Activated T-helper 1 cell treated with anti-CD3 and anti-CD28 coated beads, Interleukin-12 subunit alpha, Interleukin-12 subunit beta, Interleukin-2, Interleukin-4 antibody, amounts not matched to agents 30 ng/mL and 10 ng/mL and 1 ng/mL, durations not matched to agents 14 hours and 24 hours and 36 hours (primary cell): ENCODE results near the gene BCR. TPM values are rescaled to one million over a fixed set of nuclear protein-coding genes. Genes with fewer than 3 reads are reported as not detected.

Experiments
- DNase-seq: peaks from one replicate; pipeline ENCODE4 v3.0.0; 2021; ENCODE audit warnings: low spot score
- H3K27ac Mint-ChIP-seq: one replicate; pipeline ENCODE4 v1.8.0; 2021; ENCODE audit warnings: mild to moderate bottlenecking, mixed read lengths
- H3K27me3 Mint-ChIP-seq: one replicate; pipeline ENCODE4 v1.8.0; 2022; ENCODE audit warnings: mild to moderate bottlenecking, moderate library complexity, mixed read lengths; ENCODE audit not compliant: insufficient read depth
- H3K36me3 Mint-ChIP-seq: one replicate; pipeline ENCODE4 v1.8.0; 2021; ENCODE audit warnings: low read depth, mixed read lengths
- H3K4me1 Mint-ChIP-seq: one replicate; pipeline ENCODE4 v1.8.0; 2021; ENCODE audit warnings: low read depth, mixed read lengths
- H3K4me3 Mint-ChIP-seq: one replicate; pipeline ENCODE4 v1.8.0; 2021; ENCODE audit warnings: mild to moderate bottlenecking, moderate library complexity, mixed read lengths
- H3K9me3 Mint-ChIP-seq: one replicate; pipeline ENCODE4 v1.8.0; 2021; ENCODE audit warnings: mixed read lengths
- intact Hi-C: fragments of 100-400 bp; cut with micrococcal nuclease; formaldehyde crosslinking; loops from one replicate; pipeline ENCODE4 v1.15.1; 2024
- total RNA-seq: library from RNA; stranded (reverse); gene quantifications from 2 replicates; pipeline ENCODE4 v1.2.3, GENCODE V29; 2022

BCR gene
- total RNA-seq, 1 donor from 2014 or later: 56.8 TPM

- Mint-ChIP-seq H3K27ac (no peak overlapping the region), H3K36me3 (peaks cover 3% of the 10 kb centered on the region)
Measured at GRCh38 chr22:23284504-23285033, 104.3 kb downstream of the BCR start.

GRCh38 chr22:23285236-23285635 lies 104.9 kb downstream of the BCR start:
- Mint-ChIP-seq H3K9me3 (no peaks in the 10 kb centered on the region), H3K27ac (no peak overlapping the region), H3K36me3 (peaks cover 7% of the 10 kb centered on the region), H3K27me3 (no peaks in the 10 kb centered on the region), H3K4me1 (peaks cover 7% of the 10 kb centered on the region), H3K4me3 (no peak overlapping the region)
- intact Hi-C loops: no loop called here
- DNase-seq: no peak

More at GRCh38 chr22:23284504-23285033, 104.3 kb downstream of the BCR start:
- no peak for DNase-seq
- Mint-ChIP-seq H3K4me1 (peaks cover 13% of the 10 kb centered on the region), H3K27me3 (no peaks in the 10 kb centered on the region), H3K9me3 (no peaks in the 10 kb centered on the region), H3K4me3 (no peak overlapping the region)
- intact Hi-C loops: loop anchor here (5.0 kb wide), 1 partner anchor 327 kb away; no protein-coding TSS in a partner anchor

- intact Hi-C loops: no loop called here
- Mint-ChIP-seq H3K36me3 (peaks cover 10% of the 10 kb centered on the region), H3K27me3 (no peaks in the 10 kb centered on the region), H3K4me3 (no peak overlapping the region), H3K9me3 (no peaks in the 10 kb centered on the region), H3K4me1 (peaks cover 2% of the 10 kb centered on the region), H3K27ac (no peak overlapping the region)
- DNase-seq: no peak
Measured at GRCh38 chr22:23285734-23286133, 105.4 kb downstream of the BCR start.

DNA sequence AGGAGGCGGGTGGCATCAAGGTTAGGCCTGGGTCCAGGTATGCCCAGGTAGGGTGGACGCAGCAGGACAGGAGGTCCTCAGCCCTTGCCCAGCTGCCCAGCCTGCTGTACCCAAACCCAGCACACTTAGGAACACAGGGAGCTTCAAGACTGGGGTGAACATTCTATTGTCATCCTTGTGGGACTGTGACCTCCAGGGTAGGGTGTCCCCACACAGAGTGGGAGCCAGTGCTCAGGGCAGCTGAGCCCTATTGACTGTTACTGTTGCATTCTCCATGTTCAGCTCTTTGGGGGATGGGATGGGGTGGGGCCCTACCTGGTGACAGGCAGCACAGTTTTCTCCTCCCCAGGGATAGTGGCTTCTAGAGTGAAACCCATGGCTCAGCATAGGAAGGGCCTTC lies 106.0 kb downstream of the BCR start:
- no peaks in the 10 kb centered on the region for H3K9me3 Mint-ChIP-seq
- H3K27ac Mint-ChIP-seq: no peak overlapping the region
- H3K36me3 Mint-ChIP-seq: peaks cover 11% of the 10 kb centered on the region
- DNase-seq: no peak
- H3K4me3 Mint-ChIP-seq: no peak overlapping the region
- no peaks in the 10 kb centered on the region for H3K27me3 Mint-ChIP-seq
- no peaks in the 10 kb centered on the region for H3K4me1 Mint-ChIP-seq
- intact Hi-C loops: no loop called here

DNA sequence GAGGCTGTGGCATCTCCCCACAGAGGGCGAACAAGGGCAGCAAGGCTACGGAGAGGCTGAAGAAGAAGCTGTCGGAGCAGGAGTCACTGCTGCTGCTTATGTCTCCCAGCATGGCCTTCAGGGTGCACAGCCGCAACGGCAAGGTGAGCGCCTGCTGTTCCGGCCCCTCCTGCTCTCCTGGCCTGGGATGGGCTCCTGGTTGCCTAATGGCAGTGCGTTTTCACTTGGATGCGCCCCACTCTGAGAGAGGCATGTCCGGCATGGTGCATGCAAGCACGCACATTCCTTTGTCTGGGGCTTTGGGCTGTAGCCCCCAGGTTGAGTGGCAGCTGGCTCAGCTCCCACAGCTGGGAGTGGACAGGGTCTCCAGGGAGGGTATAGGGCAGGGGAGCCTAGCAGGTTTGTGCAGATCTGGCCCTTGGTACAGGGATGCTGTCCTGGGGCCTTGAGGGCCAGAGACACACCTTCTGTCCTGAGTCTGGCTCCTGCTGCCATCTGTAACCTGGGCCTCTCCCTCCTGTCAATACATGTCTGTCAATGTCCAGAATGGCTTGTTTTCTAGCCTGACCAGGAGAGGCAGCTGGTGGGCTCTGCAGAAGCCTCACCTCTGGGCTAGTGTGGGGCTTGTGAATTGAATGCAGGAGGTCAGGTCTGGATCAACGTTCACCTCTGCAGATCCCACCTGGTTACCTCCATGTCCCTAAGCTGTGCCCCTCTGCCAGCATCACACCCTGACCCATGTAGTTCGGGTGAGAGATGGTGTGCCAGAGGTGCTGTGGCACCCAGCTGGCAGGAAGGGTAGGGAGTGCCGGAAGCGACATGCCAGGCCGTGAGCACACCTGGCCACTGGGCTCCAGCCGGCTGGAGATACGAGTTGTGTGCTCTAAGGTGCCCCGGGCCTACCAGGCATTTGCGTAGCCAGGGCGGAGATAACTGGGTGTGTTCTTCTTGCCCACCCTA lies 107.1 kb downstream of the BCR start:
- Mint-ChIP-seq H3K27ac (peak overlapping the region; percentile 40), H3K4me3 (no peak overlapping the region), H3K27me3 (no peaks in the 10 kb centered on the region), H3K36me3 (peaks cover 11% of the 10 kb centered on the region), H3K4me1 (no peaks in the 10 kb centered on the region), H3K9me3 (no peaks in the 10 kb centered on the region)
- intact Hi-C loops: no loop called here
- DNase-seq: no peak

GRCh38 chr22:23288301-23289129 lies 108.2 kb downstream of the BCR start:
- no peaks in the 10 kb centered on the region for H3K9me3 Mint-ChIP-seq
- no peak for DNase-seq
- no peaks in the 10 kb centered on the region for H3K4me1 Mint-ChIP-seq
- H3K36me3 Mint-ChIP-seq: peaks cover 17% of the 10 kb centered on the region
- intact Hi-C loops: no loop called here
- no peaks in the 10 kb centered on the region for H3K27me3 Mint-ChIP-seq
- no peak overlapping the region for H3K27ac Mint-ChIP-seq
- H3K4me3 Mint-ChIP-seq: no peak overlapping the region

GRCh38 chr22:23289130-23289503 lies 108.8 kb downstream of the BCR start:
- Mint-ChIP-seq H3K36me3 (peaks cover 21% of the 10 kb centered on the region), H3K27ac (no peak overlapping the region), H3K27me3 (no peaks in the 10 kb centered on the region), H3K4me3 (no peak overlapping the region), H3K9me3 (no peaks in the 10 kb centered on the region), H3K4me1 (no peaks in the 10 kb centered on the region)
- DNase-seq: no peak
- intact Hi-C loops: no loop called here

DNA sequence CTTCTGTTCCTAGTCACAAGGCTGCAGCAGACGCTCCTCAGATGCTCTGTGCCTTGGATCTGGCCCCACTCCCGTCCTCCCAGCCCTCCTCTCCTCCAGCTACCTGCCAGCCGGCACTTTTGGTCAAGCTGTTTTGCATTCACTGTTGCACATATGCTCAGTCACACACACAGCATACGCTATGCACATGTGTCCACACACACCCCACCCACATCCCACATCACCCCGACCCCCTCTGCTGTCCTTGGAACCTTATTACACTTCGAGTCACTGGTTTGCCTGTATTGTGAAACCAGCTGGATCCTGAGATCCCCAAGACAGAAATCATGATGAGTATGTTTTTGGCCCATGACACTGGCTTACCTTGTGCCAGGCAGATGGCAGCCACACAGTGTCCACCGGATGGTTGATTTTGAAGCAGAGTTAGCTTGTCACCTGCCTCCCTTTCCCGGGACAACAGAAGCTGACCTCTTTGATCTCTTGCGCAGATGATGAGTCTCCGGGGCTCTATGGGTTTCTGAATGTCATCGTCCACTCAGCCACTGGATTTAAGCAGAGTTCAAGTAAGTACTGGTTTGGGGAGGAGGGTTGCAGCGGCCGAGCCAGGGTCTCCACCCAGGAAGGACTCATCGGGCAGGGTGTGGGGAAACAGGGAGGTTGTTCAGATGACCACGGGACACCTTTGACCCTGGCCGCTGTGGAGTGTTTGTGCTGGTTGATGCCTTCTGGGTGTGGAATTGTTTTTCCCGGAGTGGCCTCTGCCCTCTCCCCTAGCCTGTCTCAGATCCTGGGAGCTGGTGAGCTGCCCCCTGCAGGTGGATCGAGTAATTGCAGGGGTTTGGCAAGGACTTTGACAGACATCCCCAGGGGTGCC lies 109.8 kb downstream of the BCR start:
- no peaks in the 10 kb centered on the region for H3K27me3 Mint-ChIP-seq
- H3K4me3 Mint-ChIP-seq: no peak overlapping the region
- H3K27ac Mint-ChIP-seq: no peak overlapping the region
- H3K36me3 Mint-ChIP-seq: peaks cover 25% of the 10 kb centered on the region
- intact Hi-C loops: no loop called here
- no peaks in the 10 kb centered on the region for H3K9me3 Mint-ChIP-seq
- H3K4me1 Mint-ChIP-seq: no peaks in the 10 kb centered on the region
- peak; percentile 34 for DNase-seq

- DNase-seq: no peak
- intact Hi-C loops: no loop called here
- Mint-ChIP-seq H3K4me3 (no peak overlapping the region), H3K27me3 (no peaks in the 10 kb centered on the region), H3K9me3 (no peaks in the 10 kb centered on the region), H3K36me3 (peaks cover 25% of the 10 kb centered on the region), H3K27ac (no peak overlapping the region), H3K4me1 (no peaks in the 10 kb centered on the region)
Measured at GRCh38 chr22:23291806-23292452, 111.6 kb downstream of the BCR start.

DNA sequence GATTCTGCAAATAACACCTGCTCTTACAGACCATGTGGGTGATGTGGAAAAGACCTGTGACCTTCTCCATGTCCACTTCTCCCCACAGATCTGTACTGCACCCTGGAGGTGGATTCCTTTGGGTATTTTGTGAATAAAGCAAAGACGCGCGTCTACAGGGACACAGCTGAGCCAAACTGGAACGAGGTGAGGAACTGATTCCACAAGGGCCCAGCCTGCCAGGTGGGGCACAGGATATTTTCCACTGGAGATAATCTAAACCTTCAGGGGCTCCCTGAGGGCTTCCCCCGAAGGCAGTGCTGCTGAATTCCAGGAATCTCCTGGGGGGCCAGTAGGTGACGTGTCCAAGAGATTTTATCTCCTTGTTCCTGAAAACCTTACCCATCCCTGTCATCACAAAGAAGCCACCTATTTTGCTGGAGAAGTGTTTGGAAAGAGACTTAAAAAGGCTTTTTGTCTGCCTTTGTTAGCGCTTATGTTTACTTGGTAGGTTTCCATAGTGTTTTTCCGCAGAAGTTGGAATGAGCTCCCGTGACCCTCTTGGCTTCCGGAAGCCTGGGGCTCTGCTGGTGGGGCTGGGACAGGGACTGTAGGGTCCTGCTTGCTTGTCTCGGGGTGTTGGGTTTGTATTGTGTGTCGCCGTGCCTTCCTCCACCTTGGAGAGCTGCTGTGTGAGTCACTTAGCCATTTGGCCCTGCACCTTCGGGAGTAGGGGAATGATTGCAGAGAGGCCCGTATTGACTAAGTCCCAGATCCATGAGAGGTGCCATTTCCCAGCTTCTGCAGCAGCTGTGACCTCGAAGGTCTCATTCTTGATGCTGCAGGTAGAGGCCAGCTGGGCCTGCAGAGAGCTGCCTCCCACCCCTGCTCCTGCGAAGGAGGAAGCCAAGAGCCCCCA lies 112.4 kb downstream of the BCR start:
- Mint-ChIP-seq H3K9me3 (no peaks in the 10 kb centered on the region), H3K36me3 (peaks cover 28% of the 10 kb centered on the region), H3K4me3 (no peak overlapping the region), H3K27me3 (no peaks in the 10 kb centered on the region), H3K27ac (no peak overlapping the region), H3K4me1 (no peaks in the 10 kb centered on the region)
- no peak for DNase-seq
- intact Hi-C loops: no loop called here

- no peak for DNase-seq
- Mint-ChIP-seq H3K27ac (no peak overlapping the region), H3K4me1 (no peaks in the 10 kb centered on the region), H3K4me3 (no peak overlapping the region), H3K9me3 (no peaks in the 10 kb centered on the region), H3K36me3 (peaks cover 28% of the 10 kb centered on the region), H3K27me3 (no peaks in the 10 kb centered on the region)
- intact Hi-C loops: no loop called here
Measured at GRCh38 chr22:23293720-23294119, 113.4 kb downstream of the BCR start.
